GM12873 (cell line): ENCODE results near the gene B4GALNT3.

Experiments
- TF ChIP-seq, protein P1 (sequence below): IDR thresholded peaks from 2 replicates; pipeline ENCODE4 v1.5.1; 2012; ENCODE audit warnings: low read depth, mild to moderate bottlenecking, moderate library complexity, low read length, control low read depth; ENCODE audit not compliant: insufficient read depth; ENCODE audit errors: missing control alignments

Gene B4GALNT3

DNA sequence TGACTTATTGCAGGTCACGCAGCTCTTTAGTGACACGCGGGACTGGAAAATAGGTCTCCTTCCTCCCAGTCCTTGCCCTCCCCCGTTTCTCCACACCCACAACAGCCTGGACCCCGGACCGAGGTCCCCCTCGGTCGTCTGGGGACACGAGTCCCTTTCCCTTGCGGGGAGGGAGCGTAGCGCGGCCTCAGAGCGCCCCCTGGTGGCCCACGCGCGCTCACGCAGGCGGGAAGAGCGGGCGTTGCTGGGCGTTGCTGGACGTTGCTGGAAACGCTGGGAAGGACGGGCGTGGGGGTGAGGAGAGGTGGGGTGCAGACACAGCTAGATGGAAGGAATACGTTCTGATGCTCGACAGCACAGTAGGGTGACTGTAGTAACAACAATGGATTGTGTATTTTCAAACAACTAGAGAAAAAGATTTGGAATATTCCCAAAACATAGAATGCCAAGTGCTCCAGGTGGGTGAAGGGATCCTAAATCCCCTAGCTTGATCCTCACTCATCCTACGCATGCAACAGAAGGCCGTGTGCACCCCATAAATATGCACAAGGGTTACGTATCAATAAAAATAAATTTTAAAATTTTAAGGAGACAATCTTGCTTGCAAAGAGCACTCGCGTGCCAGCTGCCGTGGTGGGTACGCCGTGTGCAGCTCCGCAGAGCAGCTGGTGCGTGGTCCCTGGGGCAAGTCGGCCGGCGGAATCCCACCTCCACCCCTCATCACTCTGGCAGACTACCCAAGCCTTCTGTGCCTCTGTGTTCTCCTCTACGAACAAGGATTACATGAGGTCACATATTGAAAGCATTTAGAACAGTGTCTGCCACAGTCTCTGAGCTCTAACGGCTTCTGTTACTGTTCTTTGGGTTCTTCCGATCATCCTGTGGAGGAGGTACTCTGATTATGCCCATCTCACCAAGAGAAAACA, 87.4 kb downstream of the B4GALNT3 start:
- TF ChIP-seq, protein P1, sequence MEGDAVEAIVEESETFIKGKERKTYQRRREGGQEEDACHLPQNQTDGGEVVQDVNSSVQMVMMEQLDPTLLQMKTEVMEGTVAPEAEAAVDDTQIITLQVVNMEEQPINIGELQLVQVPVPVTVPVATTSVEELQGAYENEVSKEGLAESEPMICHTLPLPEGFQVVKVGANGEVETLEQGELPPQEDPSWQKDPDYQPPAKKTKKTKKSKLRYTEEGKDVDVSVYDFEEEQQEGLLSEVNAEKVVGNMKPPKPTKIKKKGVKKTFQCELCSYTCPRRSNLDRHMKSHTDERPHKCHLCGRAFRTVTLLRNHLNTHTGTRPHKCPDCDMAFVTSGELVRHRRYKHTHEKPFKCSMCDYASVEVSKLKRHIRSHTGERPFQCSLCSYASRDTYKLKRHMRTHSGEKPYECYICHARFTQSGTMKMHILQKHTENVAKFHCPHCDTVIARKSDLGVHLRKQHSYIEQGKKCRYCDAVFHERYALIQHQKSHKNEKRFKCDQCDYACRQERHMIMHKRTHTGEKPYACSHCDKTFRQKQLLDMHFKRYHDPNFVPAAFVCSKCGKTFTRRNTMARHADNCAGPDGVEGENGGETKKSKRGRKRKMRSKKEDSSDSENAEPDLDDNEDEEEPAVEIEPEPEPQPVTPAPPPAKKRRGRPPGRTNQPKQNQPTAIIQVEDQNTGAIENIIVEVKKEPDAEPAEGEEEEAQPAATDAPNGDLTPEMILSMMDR, result peak; percentile 95

DNA sequence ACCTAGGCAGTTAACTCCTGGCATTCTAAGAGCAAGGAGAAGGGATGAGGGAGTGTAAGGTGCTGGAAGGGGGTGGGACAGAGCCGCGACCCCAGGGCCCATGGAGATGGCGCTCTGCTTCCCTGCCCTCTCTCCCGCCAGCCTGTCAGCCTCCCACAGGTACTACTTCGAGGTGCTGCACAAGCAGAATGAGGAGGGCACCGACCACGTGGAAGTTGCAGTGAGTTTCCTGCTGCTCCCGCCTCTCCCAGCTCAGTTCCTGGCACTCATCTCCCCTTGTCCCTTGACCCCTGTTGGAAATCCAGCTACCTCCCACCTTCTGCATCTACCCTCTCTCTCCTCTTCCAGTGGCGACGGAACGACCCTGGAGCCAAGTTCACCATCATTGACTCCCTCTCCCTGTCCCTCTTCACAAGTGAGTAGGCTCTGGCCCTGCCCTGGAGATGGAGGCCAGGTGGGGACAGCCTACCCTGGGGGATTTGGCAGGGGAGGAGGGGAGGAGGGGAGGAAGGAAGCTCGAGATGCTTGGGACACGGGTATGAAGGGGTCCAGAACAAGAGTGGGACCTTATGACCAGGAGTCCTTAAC, 88.2 kb downstream of the B4GALNT3 start:
- TF ChIP-seq, protein P1, result no peak

DNA sequence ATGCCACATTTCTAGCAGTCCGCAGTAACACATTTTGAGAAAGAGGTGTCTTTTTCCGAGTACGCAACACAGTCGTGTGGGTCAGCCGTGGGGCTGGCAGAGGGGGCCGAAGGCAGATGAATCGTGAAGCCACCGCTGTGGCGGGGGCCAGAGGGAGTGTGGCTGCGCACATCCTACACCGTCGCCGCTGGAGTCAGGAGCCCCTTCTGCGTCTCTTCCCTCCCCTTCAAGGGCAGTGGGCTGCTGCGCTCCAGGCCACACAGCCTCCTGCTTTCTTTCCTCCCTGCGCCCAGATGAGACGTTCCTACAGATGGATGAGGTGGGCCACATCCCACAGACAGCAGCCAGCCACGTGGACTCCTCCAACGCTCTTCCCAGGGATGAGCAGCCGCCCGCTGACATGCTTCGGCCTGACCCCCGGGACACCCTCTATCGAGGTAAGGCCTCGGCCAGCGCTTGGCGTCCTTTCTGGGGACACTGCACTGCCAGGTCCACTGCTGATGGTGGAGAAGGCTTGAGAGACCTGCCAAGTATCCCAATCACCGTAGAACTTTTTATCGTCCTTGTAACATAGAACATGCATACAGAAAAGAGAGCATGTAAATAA, 89.8 kb downstream of the B4GALNT3 start:
- TF ChIP-seq, protein P1, result no peak

DNA sequence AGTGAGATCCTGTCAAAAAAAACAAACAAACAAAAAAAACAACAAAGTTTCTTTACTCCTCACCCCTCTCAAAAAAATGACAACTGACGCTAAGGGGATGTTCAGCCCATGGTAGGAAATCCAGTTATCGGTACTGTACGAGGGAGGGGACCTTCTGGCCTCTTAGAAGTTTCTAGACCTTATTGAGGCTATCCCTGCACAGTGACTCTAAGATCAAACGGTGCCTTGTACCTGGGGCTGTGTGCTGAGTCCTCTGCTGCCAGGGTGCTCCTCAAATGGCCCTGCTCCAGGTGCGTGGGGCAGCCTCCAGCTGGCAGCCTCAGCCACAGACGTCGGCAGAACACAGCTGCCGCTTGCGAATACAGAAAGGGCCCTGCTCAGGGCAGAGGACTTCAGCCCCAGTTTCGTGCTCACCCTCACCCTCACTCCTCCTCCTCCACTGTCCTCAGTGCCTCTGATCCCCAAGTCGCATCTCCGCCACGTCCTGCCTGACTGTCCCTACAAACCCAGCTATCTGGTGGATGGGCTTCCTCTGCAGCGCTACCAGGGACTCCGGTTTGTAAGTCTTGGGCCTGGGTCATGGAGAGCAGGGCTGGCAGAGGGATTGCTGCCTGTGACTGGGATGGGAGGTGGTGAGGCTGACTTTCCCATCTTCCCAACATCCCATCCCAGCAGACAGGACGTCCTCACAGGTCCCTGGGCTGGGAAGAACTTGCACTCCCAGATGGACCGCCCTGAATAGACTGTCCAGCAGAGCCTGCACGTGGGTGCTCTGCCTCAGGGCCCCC, 90.9 kb downstream of the B4GALNT3 start:
- TF ChIP-seq, protein P1, result no peak

DNA sequence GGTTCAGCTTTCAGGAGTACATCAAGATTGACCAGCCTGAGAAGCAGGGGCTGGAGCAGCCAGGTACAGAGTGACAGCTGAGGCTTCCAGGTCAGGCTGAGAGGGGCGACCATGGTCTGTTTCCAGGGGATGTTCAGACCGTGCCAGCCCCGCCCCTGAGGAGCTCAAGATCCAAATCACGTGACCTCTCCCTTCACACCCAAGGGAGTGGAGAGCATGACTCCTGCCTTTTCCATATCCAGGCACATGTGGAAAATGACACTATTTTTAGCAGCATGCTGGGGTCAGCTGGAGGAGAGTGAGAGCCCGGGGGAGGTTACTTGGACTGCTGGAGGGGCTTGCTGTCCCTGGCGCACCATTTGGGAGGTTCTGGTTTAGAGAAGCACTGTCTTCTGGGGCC, 92.7 kb downstream of the B4GALNT3 start:
- TF ChIP-seq, protein P1, result no peak

DNA sequence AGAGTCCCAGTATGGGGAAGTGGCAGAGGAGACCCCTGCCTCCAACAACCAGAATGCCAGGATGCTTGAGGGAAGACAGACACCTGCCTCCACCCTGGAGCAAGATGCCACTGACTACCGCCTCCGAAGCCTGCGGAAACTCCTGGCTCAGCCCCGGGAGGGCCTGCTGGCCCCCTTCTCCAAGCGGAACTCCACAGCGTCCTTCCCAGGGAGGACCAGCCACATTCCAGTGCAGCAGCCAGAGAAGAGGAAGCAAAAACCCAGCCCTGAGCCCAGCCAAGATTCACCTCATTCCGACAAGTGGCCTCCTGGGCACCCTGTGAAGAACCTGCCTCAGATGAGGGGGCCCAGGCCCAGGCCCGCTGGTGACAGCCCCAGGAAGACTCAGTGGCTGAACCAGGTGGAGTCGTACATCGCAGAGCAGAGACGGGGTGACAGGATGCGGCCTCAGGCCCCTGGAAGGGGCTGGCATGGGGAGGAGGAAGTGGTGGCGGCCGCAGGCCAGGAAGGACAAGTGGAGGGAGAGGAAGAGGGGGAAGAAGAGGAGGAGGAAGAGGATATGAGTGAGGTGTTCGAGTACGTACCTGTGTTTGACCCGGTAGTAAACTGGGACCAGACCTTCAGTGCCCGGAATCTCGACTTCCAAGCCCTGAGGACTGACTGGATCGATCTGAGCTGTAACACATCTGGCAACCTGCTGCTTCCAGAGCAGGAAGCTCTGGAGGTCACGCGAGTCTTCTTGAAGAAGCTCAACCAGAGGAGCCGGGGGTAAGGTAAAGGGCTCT, 93.7 kb downstream of the B4GALNT3 start:
- TF ChIP-seq, protein P1, result no peak

DNA sequence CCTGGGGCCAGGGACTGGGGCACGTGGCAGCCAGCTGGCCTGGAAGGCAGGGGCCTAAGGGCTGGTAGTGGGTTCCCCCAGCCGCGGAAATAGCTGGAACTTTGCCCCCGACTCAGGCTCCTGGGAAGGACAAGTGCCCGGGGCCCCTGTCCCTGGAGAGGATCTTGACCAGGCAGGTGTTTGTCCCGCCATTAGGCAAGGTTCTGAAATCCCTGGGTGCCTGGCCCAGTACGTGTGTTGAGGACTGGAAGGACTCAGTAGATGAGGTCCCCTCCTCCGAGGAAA, 94.2 kb downstream of the B4GALNT3 start:
- TF ChIP-seq, protein P1, result no peak
